ENCODE measurements around the gene SMG5.
"Not testable (repeated sequence)": the region's sequence is repeated elsewhere in the genome, so short reads cannot be mapped to it uniquely, and the experiment has no call there.

Gene SMG5

GRCh38 chr1:156228501-156228900 is 54.1 kb downstream of the SMG5 start:
- peaks cover 39% of the 10 kb centered on the region for H3K36me3 ChIP-seq (ENCODE audit: control insufficient read depth, insufficient read depth, low read length)

DNA sequence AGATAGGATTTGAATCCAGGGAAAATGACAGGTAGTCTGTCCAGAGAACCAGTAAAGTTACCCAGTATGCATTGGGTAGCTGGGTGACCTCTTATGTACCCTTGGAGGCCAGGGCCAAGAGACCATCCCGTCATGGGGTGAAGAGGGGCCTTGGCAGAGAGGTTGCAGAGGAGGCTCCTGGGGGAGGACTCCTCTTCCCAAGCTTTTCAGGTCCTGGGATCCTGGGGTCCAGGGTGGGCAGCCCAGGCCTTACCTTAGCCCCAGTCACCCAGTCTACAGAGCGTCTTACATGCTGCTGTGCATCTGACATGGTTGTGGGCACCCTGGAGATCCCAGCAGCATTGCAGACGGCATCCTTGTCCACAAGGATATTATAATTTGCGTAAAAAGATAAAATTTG is 55.8 kb downstream of the SMG5 start:
- H3K27ac ChIP-seq (ENCODE audit: low read depth, low read length, severe bottlenecking), result no peak overlapping the region
- peaks cover 4% of the 10 kb centered on the region for H3K4me1 ChIP-seq (ENCODE audit: control insufficient read depth, insufficient read depth, low read length, poor library complexity, severe bottlenecking)
- H3K9me3 ChIP-seq (ENCODE audit: control insufficient read depth, low read length), result no peaks in the 10 kb centered on the region
- 89 to 96% methylated on average over 4 of the region's 4 CpGs for WGBS, 2 experiments (ENCODE audit: insufficient coverage in 2 of 2)
- H3K4me3 ChIP-seq (ENCODE audit: extremely low read depth, insufficient read depth, low read length, poor library complexity, severe bottlenecking), result no peak overlapping the region
- H3K36me3 ChIP-seq (ENCODE audit: control insufficient read depth, insufficient read depth, low read length), result peaks cover 51% of the 10 kb centered on the region

More at GRCh38 chr1:156228501-156228900, 54.1 kb downstream of the SMG5 start:
- H3K9me3 ChIP-seq (ENCODE audit: control insufficient read depth, low read length), result no peaks in the 10 kb centered on the region
- no peak overlapping the region for H3K4me3 ChIP-seq (ENCODE audit: extremely low read depth, insufficient read depth, low read length, poor library complexity, severe bottlenecking)
- no peak overlapping the region for H3K27ac ChIP-seq (ENCODE audit: low read depth, low read length, severe bottlenecking)
- peaks cover 18% of the 10 kb centered on the region for H3K4me1 ChIP-seq (ENCODE audit: control insufficient read depth, insufficient read depth, low read length, poor library complexity, severe bottlenecking)
- WGBS, 2 experiments (ENCODE audit: insufficient coverage in 2 of 2), result 80 to 89% methylated on average over 3 to 6 of the region's 7 CpGs

- H3K4me1 ChIP-seq (ENCODE audit: control insufficient read depth, insufficient read depth, low read length, poor library complexity, severe bottlenecking), result peaks cover 4% of the 10 kb centered on the region
- no peaks in the 10 kb centered on the region for H3K9me3 ChIP-seq (ENCODE audit: control insufficient read depth, low read length)
- no CpG with 5 or more reads among the region's 2 CpGs for WGBS, 2 experiments (ENCODE audit: insufficient coverage in 2 of 2)
- H3K4me3 ChIP-seq (ENCODE audit: extremely low read depth, insufficient read depth, low read length, poor library complexity, severe bottlenecking), result no peak overlapping the region
- peaks cover 57% of the 10 kb centered on the region for H3K36me3 ChIP-seq (ENCODE audit: control insufficient read depth, insufficient read depth, low read length)
- no peak overlapping the region for H3K27ac ChIP-seq (ENCODE audit: low read depth, low read length, severe bottlenecking)
These were observed 56.5 kb downstream of the SMG5 start for GRCh38 chr1:156226116-156226538.

DNA sequence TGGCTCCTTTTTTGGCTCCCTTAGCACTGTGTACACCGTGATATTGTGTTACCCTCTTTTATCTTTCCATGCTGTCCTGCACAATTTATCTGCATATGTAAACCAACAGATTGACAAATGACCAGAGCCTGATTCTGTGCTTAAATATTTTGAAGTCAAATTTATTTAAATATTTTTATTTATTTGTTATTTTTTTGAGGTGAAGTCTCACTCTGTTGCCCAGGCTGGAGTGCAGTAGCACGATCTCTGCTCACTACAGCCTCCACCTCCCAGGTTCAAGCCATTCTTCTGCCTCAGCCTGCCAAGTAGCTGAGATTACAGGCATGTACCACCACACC is 57.0 kb downstream of the SMG5 start:
- peaks cover 61% of the 10 kb centered on the region for H3K36me3 ChIP-seq (ENCODE audit: control insufficient read depth, insufficient read depth, low read length)
- peaks cover 4% of the 10 kb centered on the region for H3K4me1 ChIP-seq (ENCODE audit: control insufficient read depth, insufficient read depth, low read length, poor library complexity, severe bottlenecking)
- no peak overlapping the region for H3K27ac ChIP-seq (ENCODE audit: low read depth, low read length, severe bottlenecking)
- H3K9me3 ChIP-seq (ENCODE audit: control insufficient read depth, low read length), result no peaks in the 10 kb centered on the region
- WGBS, 2 experiments (ENCODE audit: insufficient coverage in 2 of 2), result 0% methylated on average over 1 of the region's 2 CpGs; no CpG with 5 or more reads in 1 of the 2 experiments
- no peak overlapping the region for H3K4me3 ChIP-seq (ENCODE audit: extremely low read depth, insufficient read depth, low read length, poor library complexity, severe bottlenecking)

DNA sequence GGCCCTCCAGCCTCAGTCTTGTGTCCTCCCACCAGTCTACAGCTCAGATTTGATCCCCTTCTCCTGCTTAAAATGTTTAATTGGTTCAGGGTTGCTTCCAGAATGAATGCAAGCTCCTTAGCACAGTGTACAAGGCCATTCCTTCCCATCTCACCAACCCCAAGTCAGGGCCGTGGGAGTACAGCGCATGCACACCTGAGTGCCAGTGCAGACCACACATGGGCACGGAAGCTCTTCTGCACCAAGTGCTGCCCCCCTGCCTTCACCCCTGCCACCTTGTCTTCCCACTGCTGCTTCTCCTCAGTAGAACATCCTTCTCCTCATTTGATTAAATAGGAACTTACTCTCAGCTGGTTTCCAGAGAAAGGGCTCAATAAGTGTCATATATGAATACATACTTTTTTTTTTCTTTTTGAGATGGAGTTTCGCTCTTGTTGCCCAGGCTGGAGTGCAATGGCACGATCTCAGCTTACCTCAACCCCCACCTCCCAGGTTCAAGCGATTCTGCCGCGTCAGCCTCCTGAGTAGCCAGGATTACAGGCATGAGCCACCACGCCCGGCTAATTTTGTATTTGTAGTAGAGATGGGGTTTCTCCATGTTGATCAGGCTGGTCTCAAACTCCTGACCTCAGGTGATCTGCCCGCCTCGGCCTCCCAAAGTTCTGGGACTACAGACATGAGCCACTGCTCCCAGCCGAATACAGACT is 60.5 kb downstream of the SMG5 start:
- Histone ChIP-seq H3K4me1 (ENCODE audit: control insufficient read depth, insufficient read depth, low read length, poor library complexity, severe bottlenecking) (peaks cover 4% of the 10 kb centered on the region), H3K36me3 (ENCODE audit: control insufficient read depth, insufficient read depth, low read length) (peaks cover 53% of the 10 kb centered on the region), H3K4me3 (ENCODE audit: extremely low read depth, insufficient read depth, low read length, poor library complexity, severe bottlenecking) (no peak overlapping the region), H3K27ac (ENCODE audit: low read depth, low read length, severe bottlenecking) (no peak overlapping the region), H3K9me3 (ENCODE audit: control insufficient read depth, low read length) (no peaks in the 10 kb centered on the region)
- 87 to 95% methylated on average over 6 to 7 of the region's 13 CpGs for WGBS, 2 experiments (ENCODE audit: insufficient coverage in 2 of 2)

GRCh38 chr1:156220226-156220625 is 62.4 kb downstream of the SMG5 start:
- peaks cover under 1% of the 10 kb centered on the region for H3K4me1 ChIP-seq (ENCODE audit: control insufficient read depth, insufficient read depth, low read length, poor library complexity, severe bottlenecking)
- 100% methylated on average over 4 to 7 of the region's 9 CpGs for WGBS, 2 experiments (ENCODE audit: insufficient coverage in 2 of 2)
- no peak overlapping the region for H3K27ac ChIP-seq (ENCODE audit: low read depth, low read length, severe bottlenecking)
- peaks cover 46% of the 10 kb centered on the region for H3K36me3 ChIP-seq (ENCODE audit: control insufficient read depth, insufficient read depth, low read length)
- no peaks in the 10 kb centered on the region for H3K9me3 ChIP-seq (ENCODE audit: control insufficient read depth, low read length)
- H3K4me3 ChIP-seq (ENCODE audit: extremely low read depth, insufficient read depth, low read length, poor library complexity, severe bottlenecking), result no peak overlapping the region

DNA sequence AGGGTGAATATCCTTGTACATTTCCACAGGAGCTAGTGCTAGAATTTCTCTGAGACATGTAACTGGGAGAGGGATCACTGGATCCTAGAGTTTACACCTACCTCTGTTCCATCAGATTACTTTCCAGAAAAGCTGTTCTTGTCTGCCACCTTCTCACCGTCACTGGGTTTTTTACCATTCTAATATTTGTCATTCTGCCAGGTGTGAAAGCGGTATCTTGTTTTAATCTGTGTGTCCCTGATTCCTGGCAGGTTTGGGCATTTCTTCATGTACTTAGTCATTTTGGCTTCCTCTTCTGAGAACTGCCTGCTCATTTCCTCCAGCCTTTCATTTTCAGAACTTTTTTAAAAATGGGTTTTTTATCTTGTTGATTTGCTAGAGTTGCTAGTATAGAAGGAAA is 64.8 kb downstream of the SMG5 start:
- no peaks in the 10 kb centered on the region for H3K4me1 ChIP-seq (ENCODE audit: control insufficient read depth, insufficient read depth, low read length, poor library complexity, severe bottlenecking)
- H3K9me3 ChIP-seq (ENCODE audit: control insufficient read depth, low read length), result no peaks in the 10 kb centered on the region
- H3K36me3 ChIP-seq (ENCODE audit: control insufficient read depth, insufficient read depth, low read length), result peaks cover 43% of the 10 kb centered on the region
- no peak overlapping the region for H3K4me3 ChIP-seq (ENCODE audit: extremely low read depth, insufficient read depth, low read length, poor library complexity, severe bottlenecking)
- 93% methylated on average over 2 of the region's 2 CpGs; no CpG with 5 or more reads in 1 of the 2 experiments for WGBS, 2 experiments (ENCODE audit: insufficient coverage in 2 of 2)
- H3K27ac ChIP-seq (ENCODE audit: low read depth, low read length, severe bottlenecking), result peak overlapping the region; percentile 5

DNA sequence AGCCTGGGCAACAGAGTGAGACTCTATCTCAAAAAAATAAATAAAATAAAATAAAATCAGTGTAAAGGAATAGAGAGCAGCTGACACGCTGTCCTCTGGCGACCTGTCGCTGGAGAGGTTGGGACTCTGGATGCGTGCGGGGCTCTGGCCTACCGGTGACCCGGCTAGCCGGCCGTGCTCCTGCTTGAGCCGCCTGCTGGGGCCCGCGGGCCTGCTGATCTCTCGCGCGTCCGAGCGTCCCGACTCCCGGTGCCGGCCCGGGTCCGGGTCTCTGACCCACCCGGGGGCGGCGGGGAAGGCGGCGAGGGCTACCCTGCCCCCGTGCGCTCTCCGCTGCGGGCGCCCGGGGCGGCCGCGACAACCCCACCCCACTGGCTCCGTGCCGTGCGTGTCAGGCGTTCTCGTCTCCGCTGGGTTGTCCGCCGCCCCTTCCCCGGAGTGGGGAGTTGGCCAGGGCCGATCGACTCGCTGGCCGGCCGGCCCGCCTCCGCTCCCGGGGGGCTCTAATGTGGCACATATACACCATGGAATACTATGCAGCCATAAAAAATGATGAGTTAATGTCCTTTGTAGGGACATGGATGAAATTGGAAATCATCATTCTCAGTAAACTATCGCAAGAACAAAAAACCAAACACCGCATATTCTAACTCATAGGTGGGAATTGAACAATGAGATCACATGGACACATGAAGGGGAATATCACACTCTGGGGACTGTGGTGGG is 66.1 kb downstream of the SMG5 start:
- H3K9me3 ChIP-seq (ENCODE audit: control insufficient read depth, low read length); H3K27ac ChIP-seq (ENCODE audit: low read depth, low read length, severe bottlenecking); H3K4me1 ChIP-seq (ENCODE audit: control insufficient read depth, insufficient read depth, low read length, poor library complexity, severe bottlenecking); H3K4me3 ChIP-seq (ENCODE audit: extremely low read depth, insufficient read depth, low read length, poor library complexity, severe bottlenecking): not testable (repeated sequence)
- peaks cover 36% of the 10 kb centered on the region for H3K36me3 ChIP-seq (ENCODE audit: control insufficient read depth, insufficient read depth, low read length)
- 95 to 96% methylated on average over 42 to 45 of the region's 55 CpGs for WGBS, 2 experiments (ENCODE audit: insufficient coverage in 2 of 2)

DNA sequence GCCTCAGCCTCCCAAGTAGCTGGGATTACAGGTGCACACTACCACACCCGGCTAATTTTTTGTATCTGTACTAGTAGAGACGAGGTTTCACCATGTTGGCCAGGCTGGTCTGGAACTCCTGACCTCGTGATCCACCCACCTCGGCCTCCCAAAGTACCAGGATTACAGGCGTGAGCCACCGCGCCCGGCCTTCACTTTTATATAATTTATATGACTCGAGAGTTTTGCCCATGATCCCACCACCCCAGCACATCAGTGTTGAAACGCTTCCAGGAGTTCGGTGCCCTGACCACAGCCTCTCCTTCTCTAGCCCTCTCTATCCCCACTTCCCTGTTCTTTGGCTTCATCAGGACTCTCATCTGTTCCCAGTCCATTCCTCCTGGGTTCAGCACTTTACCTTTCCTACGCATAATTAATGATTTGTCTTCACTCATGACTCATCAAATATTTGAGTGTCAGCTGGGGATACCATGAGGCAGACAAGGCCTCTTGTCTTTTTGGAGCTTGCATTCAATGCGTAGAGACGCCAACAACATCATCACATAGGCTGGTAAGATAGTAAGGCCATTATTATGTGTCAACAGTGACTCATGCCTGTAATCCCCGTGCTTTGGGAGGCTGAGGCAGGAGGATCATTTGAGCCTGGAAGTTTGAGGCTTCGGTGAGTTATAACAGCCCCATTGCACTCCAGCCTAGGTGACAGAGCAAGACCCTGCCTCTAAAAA is 68.4 kb downstream of the SMG5 start:
- peak overlapping the region; percentile 98 for H3K27ac ChIP-seq (ENCODE audit: low read depth, low read length, severe bottlenecking)
- H3K9me3 ChIP-seq (ENCODE audit: control insufficient read depth, low read length), result no peaks in the 10 kb centered on the region
- WGBS, 2 experiments (ENCODE audit: insufficient coverage in 2 of 2), result 94 to 95% methylated on average over 9 to 15 of the region's 16 CpGs
- peaks cover 45% of the 10 kb centered on the region for H3K36me3 ChIP-seq (ENCODE audit: control insufficient read depth, insufficient read depth, low read length)
- no peaks in the 10 kb centered on the region for H3K4me1 ChIP-seq (ENCODE audit: control insufficient read depth, insufficient read depth, low read length, poor library complexity, severe bottlenecking)
- H3K4me3 ChIP-seq (ENCODE audit: extremely low read depth, insufficient read depth, low read length, poor library complexity, severe bottlenecking), result peak overlapping the region; percentile 62

DNA sequence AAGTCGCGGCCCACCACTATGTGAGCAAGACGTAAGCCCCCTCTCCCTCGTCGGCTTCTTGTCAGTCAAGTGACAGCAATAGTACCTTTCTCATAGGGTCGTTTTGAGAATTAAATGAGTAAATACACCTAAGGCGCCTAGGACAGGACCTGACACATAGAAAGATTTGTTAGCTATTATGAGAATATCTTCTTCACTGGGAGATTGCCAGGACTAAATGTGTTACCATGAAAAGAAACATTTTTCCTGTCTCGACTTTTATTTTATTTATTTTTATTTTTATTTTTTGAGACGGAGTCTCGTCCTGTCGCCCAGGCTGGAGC is 69.0 kb downstream of the SMG5 start:
- Histone ChIP-seq H3K4me3 (ENCODE audit: extremely low read depth, insufficient read depth, low read length, poor library complexity, severe bottlenecking) (peak overlapping the region; percentile 62), H3K36me3 (ENCODE audit: control insufficient read depth, insufficient read depth, low read length) (peaks cover 51% of the 10 kb centered on the region), H3K27ac (ENCODE audit: low read depth, low read length, severe bottlenecking) (peak overlapping the region; percentile 98), H3K9me3 (ENCODE audit: control insufficient read depth, low read length) (no peaks in the 10 kb centered on the region), H3K4me1 (ENCODE audit: control insufficient read depth, insufficient read depth, low read length, poor library complexity, severe bottlenecking) (no peaks in the 10 kb centered on the region)
- 40 to 44% methylated on average over 1 to 5 of the region's 11 CpGs for WGBS, 2 experiments (ENCODE audit: insufficient coverage in 2 of 2)
